Measurements from ENCODE around the gene USP13. TPM values are rescaled to one million over a fixed set of nuclear protein-coding genes. Genes with fewer than 3 reads are reported as not detected.

Gene USP13
- total and polyA plus RNA-seq, 2 experiments from 2014 or later, result 9.6 to 22.7 TPM

DNA sequence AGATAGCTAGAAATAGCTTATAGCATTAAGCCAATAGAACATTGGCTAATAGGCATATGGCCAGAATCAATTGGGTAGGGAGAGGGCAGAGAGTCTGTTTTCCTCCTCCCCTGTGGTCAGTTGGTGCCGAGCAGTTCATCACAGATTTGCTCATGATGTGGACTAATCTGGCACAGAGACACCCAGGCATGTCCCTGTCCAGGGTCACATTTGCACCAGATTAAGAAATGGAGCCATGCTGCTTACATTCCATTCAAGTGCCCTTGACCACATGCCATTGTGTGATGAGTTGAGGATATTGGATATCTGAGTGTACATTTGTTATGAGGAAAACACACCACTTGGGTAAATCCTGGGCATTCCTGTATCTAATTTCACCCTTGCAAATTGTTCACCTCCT lies 53.4 kb downstream of the USP13 start (continued):
- TF ChIP-seq, protein P1, sequence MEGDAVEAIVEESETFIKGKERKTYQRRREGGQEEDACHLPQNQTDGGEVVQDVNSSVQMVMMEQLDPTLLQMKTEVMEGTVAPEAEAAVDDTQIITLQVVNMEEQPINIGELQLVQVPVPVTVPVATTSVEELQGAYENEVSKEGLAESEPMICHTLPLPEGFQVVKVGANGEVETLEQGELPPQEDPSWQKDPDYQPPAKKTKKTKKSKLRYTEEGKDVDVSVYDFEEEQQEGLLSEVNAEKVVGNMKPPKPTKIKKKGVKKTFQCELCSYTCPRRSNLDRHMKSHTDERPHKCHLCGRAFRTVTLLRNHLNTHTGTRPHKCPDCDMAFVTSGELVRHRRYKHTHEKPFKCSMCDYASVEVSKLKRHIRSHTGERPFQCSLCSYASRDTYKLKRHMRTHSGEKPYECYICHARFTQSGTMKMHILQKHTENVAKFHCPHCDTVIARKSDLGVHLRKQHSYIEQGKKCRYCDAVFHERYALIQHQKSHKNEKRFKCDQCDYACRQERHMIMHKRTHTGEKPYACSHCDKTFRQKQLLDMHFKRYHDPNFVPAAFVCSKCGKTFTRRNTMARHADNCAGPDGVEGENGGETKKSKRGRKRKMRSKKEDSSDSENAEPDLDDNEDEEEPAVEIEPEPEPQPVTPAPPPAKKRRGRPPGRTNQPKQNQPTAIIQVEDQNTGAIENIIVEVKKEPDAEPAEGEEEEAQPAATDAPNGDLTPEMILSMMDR (conservative IDR thresholded peaks at IDR 0.05; ENCODE audit: low read depth in 2 of 2), result no peak
- TF ChIP-seq EZH2phosphoT487 (IDR thresholded peaks at IDR 0.05; ENCODE audit: unreplicated experiment), result no peak
- TF ChIP-seq ZNF331 (CRISPR knock-in tag; IDR thresholded peaks at IDR 0.05; ENCODE audit: low read depth), result no peak

DNA sequence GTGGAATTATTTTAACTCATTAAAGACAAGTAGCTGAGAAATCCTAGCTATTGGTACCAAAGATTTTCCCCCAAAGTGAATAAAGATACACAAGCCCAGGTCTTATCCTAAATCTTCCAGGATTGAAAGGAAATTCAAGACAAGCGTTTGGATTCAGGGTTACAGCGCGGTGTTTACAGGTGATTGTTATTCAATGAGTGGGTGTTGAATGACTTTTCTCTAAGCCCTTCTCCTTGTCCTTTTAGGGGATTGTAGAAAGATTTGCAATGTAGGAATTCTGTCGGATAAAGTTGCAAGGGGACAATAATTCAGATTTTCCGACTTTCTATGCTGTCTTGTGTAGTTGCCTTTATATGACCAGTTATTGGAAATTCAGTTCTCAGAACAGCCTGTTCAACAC lies 57.2 kb downstream of the USP13 start:
- peak overlapping the region; percentile 90 for H3K27ac ChIP-seq (ENCODE audit: low read depth)
- H3K9me2 ChIP-seq (ENCODE audit: insufficient read depth), result no peaks in the 10 kb centered on the region
- H3K4me3 Mint-ChIP-seq, result peak overlapping the region; percentile 45
- H3K27ac Mint-ChIP-seq, result peak overlapping the region; percentile 90
- TF ChIP-seq CREB1 (CRISPR knock-in tag; IDR thresholded peaks at IDR 0.05; ENCODE audit: low read depth), result no peak
- TF ChIP-seq, protein P2, sequence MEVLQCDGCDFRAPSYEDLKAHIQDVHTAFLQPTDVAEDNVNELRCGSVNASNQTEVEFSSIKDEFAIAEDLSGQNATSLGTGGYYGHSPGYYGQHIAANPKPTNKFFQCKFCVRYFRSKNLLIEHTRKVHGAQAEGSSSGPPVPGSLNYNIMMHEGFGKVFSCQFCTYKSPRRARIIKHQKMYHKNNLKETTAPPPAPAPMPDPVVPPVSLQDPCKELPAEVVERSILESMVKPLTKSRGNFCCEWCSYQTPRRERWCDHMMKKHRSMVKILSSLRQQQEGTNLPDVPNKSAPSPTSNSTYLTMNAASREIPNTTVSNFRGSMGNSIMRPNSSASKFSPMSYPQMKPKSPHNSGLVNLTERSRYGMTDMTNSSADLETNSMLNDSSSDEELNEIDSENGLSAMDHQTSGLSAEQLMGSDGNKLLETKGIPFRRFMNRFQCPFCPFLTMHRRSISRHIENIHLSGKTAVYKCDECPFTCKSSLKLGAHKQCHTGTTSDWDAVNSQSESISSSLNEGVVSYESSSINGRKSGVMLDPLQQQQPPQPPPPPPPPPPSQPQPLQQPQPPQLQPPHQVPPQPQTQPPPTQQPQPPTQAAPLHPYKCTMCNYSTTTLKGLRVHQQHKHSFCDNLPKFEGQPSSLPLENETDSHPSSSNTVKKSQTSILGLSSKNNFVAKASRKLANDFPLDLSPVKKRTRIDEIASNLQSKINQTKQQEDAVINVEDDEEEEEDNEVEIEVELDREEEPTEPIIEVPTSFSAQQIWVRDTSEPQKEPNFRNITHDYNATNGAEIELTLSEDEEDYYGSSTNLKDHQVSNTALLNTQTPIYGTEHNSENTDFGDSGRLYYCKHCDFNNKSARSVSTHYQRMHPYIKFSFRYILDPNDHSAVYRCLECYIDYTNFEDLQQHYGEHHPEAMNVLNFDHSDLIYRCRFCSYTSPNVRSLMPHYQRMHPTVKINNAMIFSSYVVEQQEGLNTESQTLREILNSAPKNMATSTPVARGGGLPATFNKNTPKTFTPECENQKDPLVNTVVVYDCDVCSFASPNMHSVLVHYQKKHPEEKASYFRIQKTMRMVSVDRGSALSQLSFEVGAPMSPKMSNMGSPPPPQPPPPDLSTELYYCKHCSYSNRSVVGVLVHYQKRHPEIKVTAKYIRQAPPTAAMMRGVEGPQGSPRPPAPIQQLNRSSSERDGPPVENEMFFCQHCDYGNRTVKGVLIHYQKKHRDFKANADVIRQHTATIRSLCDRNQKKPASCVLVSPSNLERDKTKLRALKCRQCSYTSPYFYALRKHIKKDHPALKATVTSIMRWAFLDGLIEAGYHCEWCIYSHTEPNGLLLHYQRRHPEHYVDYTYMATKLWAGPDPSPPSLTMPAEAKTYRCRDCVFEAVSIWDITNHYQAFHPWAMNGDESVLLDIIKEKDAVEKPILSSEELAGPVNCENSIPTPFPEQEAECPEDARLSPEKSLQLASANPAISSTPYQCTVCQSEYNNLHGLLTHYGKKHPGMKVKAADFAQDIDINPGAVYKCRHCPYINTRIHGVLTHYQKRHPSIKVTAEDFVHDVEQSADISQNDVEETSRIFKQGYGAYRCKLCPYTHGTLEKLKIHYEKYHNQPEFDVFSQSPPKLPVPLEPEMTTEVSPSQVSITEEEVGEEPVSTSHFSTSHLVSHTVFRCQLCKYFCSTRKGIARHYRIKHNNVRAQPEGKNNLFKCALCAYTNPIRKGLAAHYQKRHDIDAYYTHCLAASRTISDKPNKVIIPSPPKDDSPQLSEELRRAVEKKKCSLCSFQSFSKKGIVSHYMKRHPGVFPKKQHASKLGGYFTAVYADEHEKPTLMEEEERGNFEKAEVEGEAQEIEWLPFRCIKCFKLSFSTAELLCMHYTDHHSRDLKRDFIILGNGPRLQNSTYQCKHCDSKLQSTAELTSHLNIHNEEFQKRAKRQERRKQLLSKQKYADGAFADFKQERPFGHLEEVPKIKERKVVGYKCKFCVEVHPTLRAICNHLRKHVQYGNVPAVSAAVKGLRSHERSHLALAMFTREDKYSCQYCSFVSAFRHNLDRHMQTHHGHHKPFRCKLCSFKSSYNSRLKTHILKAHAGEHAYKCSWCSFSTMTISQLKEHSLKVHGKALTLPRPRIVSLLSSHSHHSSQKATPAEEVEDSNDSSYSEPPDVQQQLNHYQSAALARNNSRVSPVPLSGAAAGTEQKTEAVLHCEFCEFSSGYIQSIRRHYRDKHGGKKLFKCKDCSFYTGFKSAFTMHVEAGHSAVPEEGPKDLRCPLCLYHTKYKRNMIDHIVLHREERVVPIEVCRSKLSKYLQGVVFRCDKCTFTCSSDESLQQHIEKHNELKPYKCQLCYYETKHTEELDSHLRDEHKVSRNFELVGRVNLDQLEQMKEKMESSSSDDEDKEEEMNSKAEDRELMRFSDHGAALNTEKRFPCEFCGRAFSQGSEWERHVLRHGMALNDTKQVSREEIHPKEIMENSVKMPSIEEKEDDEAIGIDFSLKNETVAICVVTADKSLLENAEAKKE (CRISPR knock-in tag; IDR thresholded peaks at IDR 0.05), result no peak
- peak; percentile 70; the same call in 1 of the 2 replicates for TF ChIP-seq NANOG (IDR thresholded peaks at IDR 0.05; ENCODE audit: borderline replicate concordance)
- no peak for TF ChIP-seq ZNF114 (CRISPR knock-in tag; IDR thresholded peaks at IDR 0.05)
- no peak for TF ChIP-seq EZH2 (IDR thresholded peaks at IDR 0.05; ENCODE audit: low read depth, unreplicated experiment)
- peak overlapping the region; percentile 67 for H3K4me2 ChIP-seq
- H3K27me3 ChIP-seq (ENCODE audit: insufficient read depth), result no peaks in the 10 kb centered on the region
- H3K4me1 Mint-ChIP-seq, result peaks cover 46% of the 10 kb centered on the region
- H2AFZ ChIP-seq, result no peak overlapping the region
- H3K27me3 Mint-ChIP-seq (ENCODE audit: insufficient read depth, low read depth, poor library complexity), result peaks cover 8% of the 10 kb centered on the region
- peaks cover 24% of the 10 kb centered on the region; the same call in 2 of the 3 replicates for H3K36me3 Mint-ChIP-seq (ENCODE audit: low read depth)
- H3K36me3 ChIP-seq (ENCODE audit: insufficient read depth), result no peaks in the 10 kb centered on the region
- H3F3A ChIP-seq (replicated peaks; ENCODE audit: low read depth), result no peaks in the 10 kb centered on the region
- H4K20me1 ChIP-seq (replicated peaks; ENCODE audit: insufficient read depth), result no peaks in the 10 kb centered on the region
- DNase-seq (ENCODE audit: low spot score) (peak; percentile 70), ATAC-seq (peak; percentile 85)
- peak overlapping the region; percentile 33 for H3K4me3 ChIP-seq
- peaks cover 41% of the 10 kb centered on the region for H3K4me1 ChIP-seq (ENCODE audit: insufficient read depth)
- H3K79me2 ChIP-seq (replicated peaks; ENCODE audit: insufficient read depth), result no peaks in the 10 kb centered on the region
- H3K9me3 Mint-ChIP-seq, result no peaks in the 10 kb centered on the region
